ENCODE measurements around the gene LARP7. TPM values are rescaled to one million over a fixed set of nuclear protein-coding genes. Genes with fewer than 3 reads are reported as not detected.
"Not testable (repeated sequence)": the region's sequence is repeated elsewhere in the genome, so short reads cannot be mapped to it uniquely, and the experiment has no call there.

The LARP7 gene
- total RNA-seq, 4 donors from 2014 or later: 59.1 to 74.2 (median 65.4) TPM

DNA sequence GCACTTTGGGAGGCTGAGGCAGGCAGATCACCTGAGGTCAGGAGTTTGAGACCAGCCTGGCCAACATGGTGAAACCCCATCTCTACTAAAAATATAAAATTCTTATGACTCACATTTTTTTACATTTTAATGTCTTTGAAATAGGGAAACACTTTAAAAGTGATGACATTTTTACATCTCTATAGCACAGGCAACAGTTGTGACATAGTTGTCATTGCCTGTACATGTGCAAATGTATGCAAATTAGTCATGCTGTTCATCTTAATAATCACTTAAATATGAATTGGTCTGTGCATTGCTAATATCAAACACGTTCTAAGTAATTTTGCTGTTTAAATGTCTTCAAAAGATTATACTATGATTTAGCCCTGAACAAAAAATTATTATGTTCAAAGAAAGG lies 42.0 kb upstream of the LARP7 start:
- TF ChIP-seq POLR2A (IDR thresholded peaks at IDR 0.05) (no peak), CTCF (IDR thresholded peaks at IDR 0.05) (no peak), POLR2AphosphoS5 (IDR thresholded peaks at IDR 0.05) (no peak), EP300 (IDR thresholded peaks at IDR 0.05) (no peak)
- no peak overlapping the region for H3K27ac ChIP-seq
- peaks cover 0 to 9% (median 0%) of the 10 kb centered on the region in 3 donors for H3K9me3 ChIP-seq
- H3K4me1 ChIP-seq: no peaks in the 10 kb centered on the region
- WGBS, 2 donors (ENCODE audit: low coverage in 1 of 2): 91 to 94% methylated on average over 1 of the region's 1 CpG
- ATAC-seq: no peak
- no peaks in the 10 kb centered on the region for H3K36me3 ChIP-seq
- no peak overlapping the region for H3K4me3 ChIP-seq
- no peaks in the 10 kb centered on the region for H3K27me3 ChIP-seq

GRCh38 chr4:112604589-112604988 lies 32.4 kb upstream of the LARP7 start:
- peak; percentile 67 for ATAC-seq
- Histone ChIP-seq H3K27me3 (no peaks in the 10 kb centered on the region), H3K4me1 (no peaks in the 10 kb centered on the region), H3K27ac (no peak overlapping the region), H3K9me3 (no peaks in the 10 kb centered on the region), H3K4me3 (no peak overlapping the region), H3K36me3 (peaks cover 0 to 22% of the 10 kb centered on the region in 2 donors)
- TF ChIP-seq EP300 (IDR thresholded peaks at IDR 0.05) (no peak), POLR2AphosphoS5 (IDR thresholded peaks at IDR 0.05) (no peak), CTCF (IDR thresholded peaks at IDR 0.05) (peak; percentile 38 to 63 (median 54))

GRCh38 chr4:112612814-112613213 lies 24.1 kb upstream of the LARP7 start:
- peaks cover 0 to 19% of the 10 kb centered on the region in 2 donors for H3K36me3 ChIP-seq
- 22 to 48% methylated on average over 2 of the region's 2 CpGs for WGBS, 2 donors (ENCODE audit: low coverage in 1 of 2)
- not testable (repeated sequence) for H3K27ac ChIP-seq

DNA sequence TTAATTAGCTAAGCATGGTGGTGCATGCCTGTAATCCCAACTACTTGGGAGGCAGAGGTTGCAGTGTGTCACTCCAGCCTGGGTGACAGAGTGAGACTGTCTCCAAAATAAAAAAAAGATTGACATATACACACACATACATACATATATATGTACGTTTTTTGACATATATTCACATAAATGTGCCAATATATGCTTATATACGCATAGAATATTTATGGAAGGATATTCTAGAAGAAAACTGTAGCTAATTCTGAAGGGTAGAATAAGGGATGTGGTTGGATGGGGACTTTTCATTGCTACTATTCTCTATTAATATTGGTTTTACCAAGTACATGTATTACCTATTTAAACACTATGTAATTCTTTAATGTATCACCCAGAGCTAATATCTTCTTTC lies 20.0 kb upstream of the LARP7 start:
- H3K27me3 ChIP-seq: no peaks in the 10 kb centered on the region
- no peak overlapping the region for H3K27ac ChIP-seq
- no peak for ATAC-seq
- no peaks in the 10 kb centered on the region for H3K9me3 ChIP-seq
- TF ChIP-seq EP300 (IDR thresholded peaks at IDR 0.05) (no peak), CTCF (IDR thresholded peaks at IDR 0.05) (no peak), POLR2A (IDR thresholded peaks at IDR 0.05) (no peak), POLR2AphosphoS5 (IDR thresholded peaks at IDR 0.05) (no peak)
- no peaks in the 10 kb centered on the region for H3K36me3 ChIP-seq
- H3K4me3 ChIP-seq: no peak overlapping the region
- peaks cover 0 to 17% (median 0%) of the 10 kb centered on the region in 3 donors for H3K4me1 ChIP-seq
- WGBS, 2 donors (ENCODE audit: low coverage in 1 of 2): 93% methylated on average over 2 of the region's 2 CpGs

More at GRCh38 chr4:112612814-112613213, 24.1 kb upstream of the LARP7 start:
- not testable (repeated sequence) for H3K27me3 ChIP-seq, H3K4me1 ChIP-seq, H3K9me3 ChIP-seq, H3K4me3 ChIP-seq, ATAC-seq

DNA sequence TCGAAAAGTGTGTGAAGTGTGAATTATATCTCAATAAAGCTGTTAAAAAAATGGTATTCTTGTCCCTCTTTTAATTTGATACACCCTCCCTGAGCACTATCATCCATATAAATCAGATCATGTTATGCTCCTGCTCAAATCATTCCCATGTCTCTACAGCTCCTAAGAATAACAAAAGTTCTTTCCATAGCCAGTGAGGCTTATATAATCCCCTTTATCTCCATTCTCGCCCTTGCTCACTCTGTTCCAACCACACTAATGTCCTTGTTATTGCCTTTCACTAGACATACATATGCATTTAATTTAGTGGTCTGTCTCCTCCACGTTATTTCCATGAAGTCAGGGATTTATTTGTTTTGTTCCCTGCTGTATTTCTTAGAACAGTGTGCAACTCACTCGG lies 10.7 kb upstream of the LARP7 start:
- WGBS, 2 donors (ENCODE audit: low coverage in 1 of 2): 86 to 98% methylated on average over 4 of the region's 4 CpGs
- TF ChIP-seq EP300 (IDR thresholded peaks at IDR 0.05): no peak
- TF ChIP-seq POLR2AphosphoS5 (IDR thresholded peaks at IDR 0.05): no peak
- no peak for TF ChIP-seq POLR2A (IDR thresholded peaks at IDR 0.05)
- no peak for TF ChIP-seq CTCF (IDR thresholded peaks at IDR 0.05)
- ATAC-seq: no peak

More for the DNA sequence above, 10.7 kb upstream of the LARP7 start:
- no peak overlapping the region for H3K27ac ChIP-seq
- H3K27me3 ChIP-seq: no peaks in the 10 kb centered on the region
- H3K36me3 ChIP-seq: peaks cover 0 to 22% of the 10 kb centered on the region in 2 donors
- H3K4me1 ChIP-seq: no peaks in the 10 kb centered on the region
- H3K9me3 ChIP-seq: no peaks in the 10 kb centered on the region
- H3K4me3 ChIP-seq: no peak overlapping the region
